Adipose tissue (tissue), 3 donors: ENCODE results near the gene MTF2. TPM values are rescaled to one million over a fixed set of nuclear protein-coding genes. Genes with fewer than 3 reads are reported as not detected.
"Not testable (repeated sequence)": the region's sequence is repeated elsewhere in the genome, so short reads cannot be mapped to it uniquely, and the experiment has no call there.

Experiments
- H3K27ac ChIP-seq: one replicate; pipeline ENCODE4 v1.5.1; 2013; ENCODE audit warnings: low read depth, low read length
- WGBS, 3 donors: extraction: QIAGEN DNeasy Blood & Tissue Kit; methylation state at CpG; one replicate each; pipeline ENCODE4 v1.1.7; 2013; 5-methylcytosine and 5-hydroxymethylcytosine counted together
- polyA plus RNA-seq, 3 donors: library from polyadenylated mRNA; stranded (reverse); fragments of 200-250 nt; gene quantifications; one replicate each; pipeline ENCODE4 v1.2.3, GENCODE V29; 2013
- donor health status: healthy with polysubstance abuse.
- donor health status: Bipolar disorder and iron deficiency.
- donor health status: healthy.

Gene MTF2
- 1 to 10 TPM; 3.1 to 9.4 (median 5.5) TPM for polyA plus RNA-seq

- 0 to 1% (median 0%) methylated on average over 49 of the region's 49 CpGs for WGBS, 3 donors
- H3K27ac ChIP-seq: no peak within 1 kb of the TSS
Measured at GRCh38 chr1:93078986-93079654, at the start of gene MTF2. TSS of gene MTF2 (plus strand) at chr1:93079283. CDS start at chr1:93079527, 244 bp downstream.

- WGBS, 3 donors: 47 to 56% (median 53%) methylated on average over 3 of the region's 3 CpGs
- no peak overlapping the region for H3K27ac ChIP-seq
Measured at GRCh38 chr1:93029317-93029716, 49.8 kb upstream of the MTF2 start.

- H3K27ac ChIP-seq: not testable (repeated sequence)
- 67 to 87% (median 80%) methylated on average over 4 of the region's 4 CpGs for WGBS, 3 donors
Measured at GRCh38 chr1:93030191-93030590, 48.9 kb upstream of the MTF2 start.

- WGBS, 3 donors: 65 to 73% (median 68%) methylated on average over 3 of the region's 3 CpGs
- H3K27ac ChIP-seq: no peak overlapping the region
Measured at GRCh38 chr1:93031711-93032110, 47.4 kb upstream of the MTF2 start.

- no peak overlapping the region for H3K27ac ChIP-seq
- 59 to 68% (median 61%) methylated on average over 5 of the region's 5 CpGs for WGBS, 3 donors
Measured at GRCh38 chr1:93033029-93033428, 46.1 kb upstream of the MTF2 start.

- no peak overlapping the region for H3K27ac ChIP-seq
- WGBS, 3 donors: 70 to 75% (median 71%) methylated on average over 3 of the region's 3 CpGs
Measured at GRCh38 chr1:93033785-93034184, 45.3 kb upstream of the MTF2 start.

GRCh38 chr1:93034397-93034796 lies 44.7 kb upstream of the MTF2 start:
- WGBS, 3 donors: 94 to 100% (median 98%) methylated on average over 1 of the region's 1 CpG

GRCh38 chr1:93036672-93037071 lies 42.4 kb upstream of the MTF2 start:
- WGBS, 3 donors: 77 to 79% (median 78%) methylated on average over 4 of the region's 4 CpGs
- H3K27ac ChIP-seq: no peak overlapping the region

More at GRCh38 chr1:93034397-93034796, 44.7 kb upstream of the MTF2 start:
- H3K27ac ChIP-seq: no peak overlapping the region

GRCh38 chr1:93042187-93043056 lies 36.7 kb upstream of the MTF2 start:
- 67 to 72% (median 68%) methylated on average over 10 of the region's 10 CpGs for WGBS, 3 donors
- H3K27ac ChIP-seq: no peak overlapping the region

- WGBS, 3 donors: 94 to 99% (median 98%) methylated on average over 4 of the region's 4 CpGs
- no peak overlapping the region for H3K27ac ChIP-seq
Measured at GRCh38 chr1:93043057-93043557, 36.0 kb upstream of the MTF2 start.

- H3K27ac ChIP-seq: no peak overlapping the region
- WGBS, 3 donors: 56 to 91% (median 59%) methylated on average over 2 to 3 of the region's 3 CpGs
Measured at GRCh38 chr1:93047618-93048017, 31.5 kb upstream of the MTF2 start.

GRCh38 chr1:93051961-93052360 lies 27.1 kb upstream of the MTF2 start:
- no peak overlapping the region for H3K27ac ChIP-seq
- WGBS, 3 donors: 77 to 91% (median 77%) methylated on average over 1 of the region's 1 CpG

GRCh38 chr1:93056214-93056613 lies 22.9 kb upstream of the MTF2 start:
- no peak overlapping the region for H3K27ac ChIP-seq
- 30 to 35% (median 34%) methylated on average over 4 of the region's 4 CpGs for WGBS, 3 donors

GRCh38 chr1:93056649-93057048 lies 22.4 kb upstream of the MTF2 start:
- 75 to 81% (median 81%) methylated on average over 2 of the region's 2 CpGs for WGBS, 3 donors
- H3K27ac ChIP-seq: no peak overlapping the region

- 47 to 64% (median 61%) methylated on average over 3 of the region's 3 CpGs for WGBS, 3 donors
- no peak overlapping the region for H3K27ac ChIP-seq
Measured at GRCh38 chr1:93061895-93062792, 16.9 kb upstream of the MTF2 start.

- WGBS, 3 donors: 69 to 86% (median 70%) methylated on average over 4 of the region's 4 CpGs
Measured at GRCh38 chr1:93076268-93076667, 2.8 kb upstream of the MTF2 start.

GRCh38 chr1:93078203-93078602 lies 880 bp upstream of the MTF2 start:
- 11 to 26% (median 25%) methylated on average over 3 of the region's 3 CpGs for WGBS, 3 donors
- no peak overlapping the region for H3K27ac ChIP-seq

More at GRCh38 chr1:93076268-93076667, 2.8 kb upstream of the MTF2 start:
- H3K27ac ChIP-seq: no peak overlapping the region

- WGBS, 3 donors: 1 to 3% (median 2%) methylated on average over 7 of the region's 7 CpGs
- no peak overlapping the region for H3K27ac ChIP-seq
Measured at GRCh38 chr1:93078638-93078985, 471 bp upstream of the MTF2 start.
